ENCODE results near the gene CIAO2A. TPM values are rescaled to one million over a fixed set of nuclear protein-coding genes. Genes with fewer than 3 reads are reported as not detected.

Gene CIAO2A
- total RNA-seq, 4 donors from 2014 or later, result 22.9 to 46.9 (median 32.7) TPM

GRCh38 chr15:64095795-64096667, 2.4 kb upstream of the CIAO2A start, which contains the start of gene SNX1:
Gene SNX1 (plus strand): TSS chr15:64095982. CDS start chr15:64096014, 32 bp downstream.
- no peaks in the 10 kb centered on the region for H3K9me3 ChIP-seq
- H3K27ac ChIP-seq, result peak within 1 kb of the TSS; percentile 82 to 95 (median 92)
- peak; percentile 86 to 92 for DNase-seq (ENCODE audit: low spot score in 2 of 2)
- WGBS, 2 donors, result 0 to 1% methylated on average over 53 to 69 of the region's 70 CpGs
- H3K36me3 ChIP-seq, result no peaks in the 10 kb centered on the region
- TF ChIP-seq CTCF (IDR thresholded peaks at IDR 0.05), result peak in 1 of 5 experiments; percentile 75
- peak; percentile 92 to 100 for TF ChIP-seq EP300 (IDR thresholded peaks at IDR 0.05)
- TF ChIP-seq POLR2A (IDR thresholded peaks at IDR 0.05), result peak; percentile 89 to 97
- peak within 1 kb of the TSS; percentile 89 to 98 (median 96) for H3K4me3 ChIP-seq
- peaks cover 0 to 76% (median 51%) of the 10 kb centered on the region in 4 donors for H3K4me1 ChIP-seq
- H3K27me3 ChIP-seq, result no peaks in the 10 kb centered on the region

- peak overlapping the region in 3 of 4 donors; percentile 91 to 95 (median 92) for H3K27ac ChIP-seq
- no peaks in the 10 kb centered on the region for H3K27me3 ChIP-seq
- peak overlapping the region; percentile 8 to 98 (median 93) for H3K4me3 ChIP-seq
- TF ChIP-seq CTCF (IDR thresholded peaks at IDR 0.05) (no peak), EP300 (IDR thresholded peaks at IDR 0.05) (no peak), POLR2A (IDR thresholded peaks at IDR 0.05) (no peak)
- no peaks in the 10 kb centered on the region for H3K36me3 ChIP-seq
- no peaks in the 10 kb centered on the region for H3K9me3 ChIP-seq
- WGBS, 2 donors, result 30 to 43% methylated on average over 4 of the region's 4 CpGs
- DNase-seq (ENCODE audit: low spot score in 2 of 2), result no peak
- peaks cover 0 to 76% (median 51%) of the 10 kb centered on the region in 4 donors for H3K4me1 ChIP-seq
Measured at GRCh38 chr15:64095431-64095794, 1.8 kb upstream of the CIAO2A start.

GRCh38 chr15:64092864-64093626, 593 bp downstream of the CIAO2A start:
- no peak for TF ChIP-seq POLR2A (IDR thresholded peaks at IDR 0.05)
- Histone ChIP-seq H3K36me3 (peaks cover 0 to 4% (median 0%) of the 10 kb centered on the region in 3 donors), H3K4me3 (peak overlapping the region; percentile 66 to 73 (median 70)), H3K27me3 (no peaks in the 10 kb centered on the region), H3K9me3 (no peaks in the 10 kb centered on the region), H3K27ac (peak overlapping the region; percentile 86 to 95 (median 90)), H3K4me1 (peaks cover 0 to 63% (median 38%) of the 10 kb centered on the region in 4 donors)
- 3 to 5% methylated on average over 22 of the region's 22 CpGs for WGBS, 2 donors
- DNase-seq (ENCODE audit: low spot score in 2 of 2), result no peak

GRCh38 chr15:64092075-64092820, 1.4 kb downstream of the CIAO2A start:
- H3K27ac ChIP-seq, result peak overlapping the region in 3 of 4 donors; percentile 90 to 95 (median 91)
- no peaks in the 10 kb centered on the region for H3K27me3 ChIP-seq
- no peak for DNase-seq (ENCODE audit: low spot score in 2 of 2)
- H3K4me3 ChIP-seq, result peak overlapping the region in 1 of 4 donors; percentile 73
- peaks cover 0 to 55% (median 30%) of the 10 kb centered on the region in 4 donors for H3K4me1 ChIP-seq
- no peak for TF ChIP-seq POLR2A (IDR thresholded peaks at IDR 0.05)
- TF ChIP-seq EP300 (IDR thresholded peaks at IDR 0.05), result no peak
- no peak for TF ChIP-seq CTCF (IDR thresholded peaks at IDR 0.05)
- H3K36me3 ChIP-seq, result peaks cover 0 to 12% (median 0%) of the 10 kb centered on the region in 3 donors
- no peaks in the 10 kb centered on the region for H3K9me3 ChIP-seq

GRCh38 chr15:64090527-64090926, 3.1 kb downstream of the CIAO2A start:
- peak overlapping the region in 3 of 4 donors; percentile 58 to 67 (median 65) for H3K27ac ChIP-seq

More at GRCh38 chr15:64090527-64090926, 3.1 kb downstream of the CIAO2A start:
- peaks cover 0 to 28% (median 0%) of the 10 kb centered on the region in 3 donors for H3K36me3 ChIP-seq
- H3K27me3 ChIP-seq, result no peaks in the 10 kb centered on the region
- no peak overlapping the region for H3K4me3 ChIP-seq
- H3K9me3 ChIP-seq, result no peaks in the 10 kb centered on the region
- 61 to 92% methylated on average over 3 of the region's 3 CpGs for WGBS, 2 donors
- TF ChIP-seq POLR2A (IDR thresholded peaks at IDR 0.05) (no peak), EP300 (IDR thresholded peaks at IDR 0.05) (peak in 1 of 2 donors; percentile 28)
- peaks cover 0 to 46% (median 26%) of the 10 kb centered on the region in 4 donors for H3K4me1 ChIP-seq
- DNase-seq (ENCODE audit: low spot score in 2 of 2), result no peak

Measured in tibial nerve (tissue), 4 donors.